Measurements from ENCODE around the gene ZMYM3. TPM values are rescaled to one million over a fixed set of nuclear protein-coding genes. Genes with fewer than 3 reads are reported as not detected.

Gene ZMYM3
- total RNA-seq, 1 donor from 2014 or later = 39.2 TPM

GRCh38 chrX:71251466-71251973 is 2.4 kb downstream of the ZMYM3 start:
- H3K36me3 Mint-ChIP-seq (ENCODE audit: unreplicated experiment) = peaks cover 5% of the 10 kb centered on the region
- no peak for TF ChIP-seq CTCF (IDR thresholded peaks at IDR 0.05)
- peaks cover 15% of the 10 kb centered on the region for H3K4me1 Mint-ChIP-seq (ENCODE audit: unreplicated experiment)
- H3K9me3 Mint-ChIP-seq (ENCODE audit: unreplicated experiment) = peaks cover 5% of the 10 kb centered on the region
- H3K27ac Mint-ChIP-seq (ENCODE audit: unreplicated experiment) = no peak overlapping the region
- DNase-seq (ENCODE audit: extremely low spot score, unreplicated experiment) = no peak
- H3K27me3 Mint-ChIP-seq (ENCODE audit: unreplicated experiment) = no peaks in the 10 kb centered on the region
- H3K4me3 Mint-ChIP-seq (ENCODE audit: unreplicated experiment) = peak overlapping the region; percentile 26

- Mint-ChIP-seq H3K4me3 (ENCODE audit: unreplicated experiment) (no peak overlapping the region), H3K9me3 (ENCODE audit: unreplicated experiment) (peaks cover 4% of the 10 kb centered on the region), H3K4me1 (ENCODE audit: unreplicated experiment) (peaks cover 15% of the 10 kb centered on the region), H3K27ac (ENCODE audit: unreplicated experiment) (no peak overlapping the region), H3K27me3 (ENCODE audit: unreplicated experiment) (no peaks in the 10 kb centered on the region), H3K36me3 (ENCODE audit: unreplicated experiment) (peaks cover 6% of the 10 kb centered on the region)
- no peak for DNase-seq (ENCODE audit: extremely low spot score, unreplicated experiment)
- TF ChIP-seq CTCF (IDR thresholded peaks at IDR 0.05) = no peak
Observed at GRCh38 chrX:71250841-71251240, 3.1 kb downstream of the ZMYM3 start.

DNA sequence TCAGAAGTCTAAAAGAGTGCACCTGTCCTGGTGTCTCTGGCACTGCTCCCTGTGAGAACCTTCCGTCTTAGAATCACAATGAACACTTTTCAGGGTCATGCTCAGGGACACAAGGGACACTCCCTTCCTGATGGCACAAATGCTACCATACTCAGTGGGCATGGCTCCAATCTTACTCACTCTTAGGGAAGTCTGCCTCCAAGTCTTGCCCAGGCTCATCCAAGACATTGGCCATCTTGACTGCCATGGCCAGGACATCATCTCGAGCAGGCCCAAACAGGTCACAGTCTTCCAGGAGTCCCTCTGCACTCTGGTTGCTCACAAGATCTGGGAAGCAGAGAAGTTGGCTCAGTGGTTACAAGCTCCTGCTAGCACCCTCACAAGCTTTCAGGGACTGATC is 8.8 kb downstream of the ZMYM3 start:
- no peak for DNase-seq (ENCODE audit: extremely low spot score, unreplicated experiment)
- H3K27ac Mint-ChIP-seq (ENCODE audit: unreplicated experiment) = no peak overlapping the region
- no peaks in the 10 kb centered on the region for H3K9me3 Mint-ChIP-seq (ENCODE audit: unreplicated experiment)
- no peaks in the 10 kb centered on the region for H3K27me3 Mint-ChIP-seq (ENCODE audit: unreplicated experiment)
- no peak for TF ChIP-seq CTCF (IDR thresholded peaks at IDR 0.05)
- peaks cover 33% of the 10 kb centered on the region for H3K36me3 Mint-ChIP-seq (ENCODE audit: unreplicated experiment)
- no peak overlapping the region for H3K4me3 Mint-ChIP-seq (ENCODE audit: unreplicated experiment)
- no peaks in the 10 kb centered on the region for H3K4me1 Mint-ChIP-seq (ENCODE audit: unreplicated experiment)

DNA sequence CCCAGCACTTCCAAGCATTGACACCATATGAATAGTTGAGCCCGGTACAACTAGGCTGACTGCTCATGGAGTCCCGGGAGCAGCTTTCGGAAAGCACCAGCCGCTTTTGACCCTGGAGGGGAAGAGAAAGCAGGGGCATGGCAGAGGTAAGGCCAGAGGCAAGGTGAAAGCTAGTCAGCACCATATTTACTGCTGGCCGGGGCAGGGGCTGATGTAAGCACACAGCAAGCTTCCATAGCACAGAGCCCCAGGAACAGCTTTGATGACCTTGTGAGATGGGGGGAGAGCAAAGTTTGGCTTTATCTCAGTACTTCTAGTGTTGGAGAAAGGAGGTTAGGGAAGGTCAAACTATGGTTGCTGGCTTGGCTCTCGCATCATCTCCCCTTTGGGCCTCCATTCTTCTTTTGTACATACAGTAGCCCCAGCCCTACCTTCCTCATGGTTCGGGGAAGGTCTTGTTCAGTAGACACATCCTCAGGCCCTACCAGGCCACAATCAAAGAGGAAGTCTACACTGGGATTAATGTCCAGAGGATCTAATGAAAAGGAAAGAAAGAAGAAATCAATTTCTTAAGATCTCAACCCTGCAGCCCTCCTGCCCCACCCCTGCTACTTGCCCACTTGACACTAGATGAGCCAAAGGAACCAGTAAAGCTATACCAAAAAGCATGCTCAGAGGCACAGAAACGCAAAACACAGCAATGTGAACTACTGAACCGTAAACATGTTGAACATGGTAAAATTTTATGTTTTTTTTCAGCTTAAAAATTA is 9.4 kb downstream of the ZMYM3 start:
- Mint-ChIP-seq H3K9me3 (ENCODE audit: unreplicated experiment) (no peaks in the 10 kb centered on the region), H3K36me3 (ENCODE audit: unreplicated experiment) (peaks cover 35% of the 10 kb centered on the region)
- DNase-seq (ENCODE audit: extremely low spot score, unreplicated experiment) = no peak

More for the DNA sequence above, 9.4 kb downstream of the ZMYM3 start:
- Mint-ChIP-seq H3K27ac (ENCODE audit: unreplicated experiment) (no peak overlapping the region), H3K4me3 (ENCODE audit: unreplicated experiment) (no peak overlapping the region), H3K4me1 (ENCODE audit: unreplicated experiment) (no peaks in the 10 kb centered on the region), H3K27me3 (ENCODE audit: unreplicated experiment) (no peaks in the 10 kb centered on the region)
- TF ChIP-seq CTCF (IDR thresholded peaks at IDR 0.05) = no peak

Data from osteocyte (in vitro differentiated cells).